PFSK-1 (cell line): Measurements from ENCODE around the gene GNL1.

Experiments used
- FOXP2 ChIP-seq: optimal IDR thresholded peaks from 2 replicates; pipeline ENCODE3; 2011; ENCODE audit warnings: borderline replicate concordance, control low read depth, inconsistent platforms; ENCODE audit not compliant: insufficient read depth; ENCODE audit errors: extremely low read length, extremely low read depth
- POLR2AphosphoS5 ChIP-seq: IDR thresholded peaks from 2 replicates; pipeline ENCODE4 v1.6.1; 2012; ENCODE audit warnings: low read depth, mild to moderate bottlenecking, control low read depth, low read length, moderate library complexity
- TAF1 ChIP-seq: IDR thresholded peaks from 2 replicates; pipeline ENCODE4 v1.6.1; 2012; ENCODE audit warnings: low read length, control low read depth, borderline replicate concordance; ENCODE audit not compliant: insufficient read depth
- TF ChIP-seq, protein P1 (sequence below), 2 experiments: IDR thresholded peaks; 2 replicates each; pipeline versions ENCODE4 v1.6.1 to v1.8.0; 2011 to 2012; ENCODE audit warnings: low read depth in 2 of 2, low read length in 2 of 2, control low read depth in 1 of 2, inconsistent platforms in 1 of 2, mild to moderate bottlenecking in 1 of 2, moderate library complexity in 1 of 2; ENCODE audit not compliant: insufficient read depth in 1 of 2

DNA sequence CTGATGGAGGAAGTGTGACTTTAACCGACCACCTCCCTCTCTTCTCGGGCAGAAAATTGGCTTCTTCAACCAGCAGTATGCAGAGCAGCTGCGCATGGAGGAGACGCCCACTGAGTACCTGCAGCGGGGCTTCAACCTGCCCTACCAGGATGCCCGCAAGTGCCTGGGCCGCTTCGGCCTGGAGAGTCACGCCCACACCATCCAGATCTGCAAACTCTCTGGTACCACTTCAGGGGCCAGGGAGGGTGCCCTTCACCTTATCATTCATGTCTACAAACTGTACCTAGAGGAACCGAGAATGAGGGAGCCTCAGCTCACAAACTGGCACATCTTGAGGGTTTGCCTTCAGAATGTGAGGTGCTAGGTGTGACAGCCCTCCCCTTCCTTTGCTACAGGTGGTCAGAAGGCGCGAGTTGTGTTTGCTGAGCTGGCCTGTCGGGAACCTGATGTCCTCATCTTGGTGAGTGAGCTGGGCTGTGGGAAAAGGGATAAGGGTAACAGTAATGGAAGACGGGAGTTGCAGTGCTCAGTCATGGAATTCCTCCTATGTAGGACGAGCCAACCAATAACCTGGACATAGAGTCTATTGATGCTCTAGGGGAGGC lies 33.6 kb upstream of the GNL1 start:
- TF ChIP-seq, protein P1, sequence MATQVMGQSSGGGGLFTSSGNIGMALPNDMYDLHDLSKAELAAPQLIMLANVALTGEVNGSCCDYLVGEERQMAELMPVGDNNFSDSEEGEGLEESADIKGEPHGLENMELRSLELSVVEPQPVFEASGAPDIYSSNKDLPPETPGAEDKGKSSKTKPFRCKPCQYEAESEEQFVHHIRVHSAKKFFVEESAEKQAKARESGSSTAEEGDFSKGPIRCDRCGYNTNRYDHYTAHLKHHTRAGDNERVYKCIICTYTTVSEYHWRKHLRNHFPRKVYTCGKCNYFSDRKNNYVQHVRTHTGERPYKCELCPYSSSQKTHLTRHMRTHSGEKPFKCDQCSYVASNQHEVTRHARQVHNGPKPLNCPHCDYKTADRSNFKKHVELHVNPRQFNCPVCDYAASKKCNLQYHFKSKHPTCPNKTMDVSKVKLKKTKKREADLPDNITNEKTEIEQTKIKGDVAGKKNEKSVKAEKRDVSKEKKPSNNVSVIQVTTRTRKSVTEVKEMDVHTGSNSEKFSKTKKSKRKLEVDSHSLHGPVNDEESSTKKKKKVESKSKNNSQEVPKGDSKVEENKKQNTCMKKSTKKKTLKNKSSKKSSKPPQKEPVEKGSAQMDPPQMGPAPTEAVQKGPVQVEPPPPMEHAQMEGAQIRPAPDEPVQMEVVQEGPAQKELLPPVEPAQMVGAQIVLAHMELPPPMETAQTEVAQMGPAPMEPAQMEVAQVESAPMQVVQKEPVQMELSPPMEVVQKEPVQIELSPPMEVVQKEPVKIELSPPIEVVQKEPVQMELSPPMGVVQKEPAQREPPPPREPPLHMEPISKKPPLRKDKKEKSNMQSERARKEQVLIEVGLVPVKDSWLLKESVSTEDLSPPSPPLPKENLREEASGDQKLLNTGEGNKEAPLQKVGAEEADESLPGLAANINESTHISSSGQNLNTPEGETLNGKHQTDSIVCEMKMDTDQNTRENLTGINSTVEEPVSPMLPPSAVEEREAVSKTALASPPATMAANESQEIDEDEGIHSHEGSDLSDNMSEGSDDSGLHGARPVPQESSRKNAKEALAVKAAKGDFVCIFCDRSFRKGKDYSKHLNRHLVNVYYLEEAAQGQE (IDR thresholded peaks at IDR 0.05; ENCODE audit: insufficient read depth in 1 of 2, low read depth in 2 of 2, low read length in 2 of 2): no peak
- TF ChIP-seq POLR2AphosphoS5: no peak
- TF ChIP-seq FOXP2: no peak
- no peak for TF ChIP-seq TAF1
